Measurements from ENCODE around the gene TMEM263. TPM values are rescaled to one million over a fixed set of nuclear protein-coding genes. Genes with fewer than 3 reads are reported as not detected.

Gene TMEM263
- total RNA-seq, 1 experiment from 2014 or later = 31.3 TPM

GRCh38 chr12:106971065-106971464 is 15.4 kb downstream of the TMEM263 start:
- ATAC-seq = no peak
- no TSS peak for BruUV-seq (replicated peaks)

More at GRCh38 chr12:106971065-106971464, 15.4 kb downstream of the TMEM263 start:
- DNase-seq (ENCODE audit: low read depth, low spot score) = no peak
- no peaks in the 10 kb centered on the region for H4K20me1 ChIP-seq (ENCODE audit: insufficient read depth)
- no peak overlapping the region for H3K9ac ChIP-seq (ENCODE audit: low read length)
- POLR2A ChIA-PET = no interaction called here
- no peak overlapping the region for H3K4me2 ChIP-seq (ENCODE audit: low read length)
- H3K9me3 ChIP-seq (ENCODE audit: control insufficient read depth in 1 of 2, insufficient read depth in 1 of 2, low read depth in 1 of 2, low read length in 2 of 2) = no peaks in the 10 kb centered on the region
- peaks cover 1% of the 10 kb centered on the region in 2 experiments; a peak in 2 of 4 replicates for H3K4me1 ChIP-seq (ENCODE audit: control insufficient read depth in 1 of 2, insufficient read depth in 2 of 2, low read length in 2 of 2)
- H3K79me2 ChIP-seq (ENCODE audit: insufficient read depth, low read length) = no peaks in the 10 kb centered on the region
- TF ChIP-seq CBX3 (IDR thresholded peaks at IDR 0.05; ENCODE audit: low read depth) (no peak), SP1 (IDR thresholded peaks at IDR 0.05; ENCODE audit: low read depth) (no peak), JUND (IDR thresholded peaks at IDR 0.05) (no peak), CEBPB (IDR thresholded peaks at IDR 0.05; ENCODE audit: low read depth) (no peak), POLR2AphosphoS5 (IDR thresholded peaks at IDR 0.05; ENCODE audit: low read depth, low read length) (no peak), POLR2A (IDR thresholded peaks at IDR 0.05; ENCODE audit: borderline replicate concordance, extremely low read depth, insufficient read depth, insufficient read length) (no peak), FOSL1 (IDR thresholded peaks at IDR 0.05; ENCODE audit: low read depth) (no peak), SRF (IDR thresholded peaks at IDR 0.05; ENCODE audit: low read depth) (no peak), REST (IDR thresholded peaks at IDR 0.05; ENCODE audit: low read depth) (no peak), RAD21 (IDR thresholded peaks at IDR 0.05; ENCODE audit: low read depth) (no peak), TCF7L2 (IDR thresholded peaks at IDR 0.05; ENCODE audit: borderline replicate concordance, extremely low read depth, insufficient read depth, insufficient read length) (no peak), ELF1 (IDR thresholded peaks at IDR 0.05; ENCODE audit: borderline replicate concordance, low read depth) (no peak), EZH2phosphoT487 (IDR thresholded peaks at IDR 0.05; ENCODE audit: borderline replicate concordance) (no peak), ZFX (IDR thresholded peaks at IDR 0.05) (no peak), YY1 (IDR thresholded peaks at IDR 0.05; ENCODE audit: extremely low read depth, insufficient replicate concordance, low read depth, low read length) (no peak), EZH2 (IDR thresholded peaks at IDR 0.05) (no peak)
- TF ChIP-seq, protein P1, sequence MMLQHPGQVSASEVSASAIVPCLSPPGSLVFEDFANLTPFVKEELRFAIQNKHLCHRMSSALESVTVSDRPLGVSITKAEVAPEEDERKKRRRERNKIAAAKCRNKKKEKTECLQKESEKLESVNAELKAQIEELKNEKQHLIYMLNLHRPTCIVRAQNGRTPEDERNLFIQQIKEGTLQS (IDR thresholded peaks at IDR 0.05) = no peak
- TF ChIP-seq, protein P2, sequence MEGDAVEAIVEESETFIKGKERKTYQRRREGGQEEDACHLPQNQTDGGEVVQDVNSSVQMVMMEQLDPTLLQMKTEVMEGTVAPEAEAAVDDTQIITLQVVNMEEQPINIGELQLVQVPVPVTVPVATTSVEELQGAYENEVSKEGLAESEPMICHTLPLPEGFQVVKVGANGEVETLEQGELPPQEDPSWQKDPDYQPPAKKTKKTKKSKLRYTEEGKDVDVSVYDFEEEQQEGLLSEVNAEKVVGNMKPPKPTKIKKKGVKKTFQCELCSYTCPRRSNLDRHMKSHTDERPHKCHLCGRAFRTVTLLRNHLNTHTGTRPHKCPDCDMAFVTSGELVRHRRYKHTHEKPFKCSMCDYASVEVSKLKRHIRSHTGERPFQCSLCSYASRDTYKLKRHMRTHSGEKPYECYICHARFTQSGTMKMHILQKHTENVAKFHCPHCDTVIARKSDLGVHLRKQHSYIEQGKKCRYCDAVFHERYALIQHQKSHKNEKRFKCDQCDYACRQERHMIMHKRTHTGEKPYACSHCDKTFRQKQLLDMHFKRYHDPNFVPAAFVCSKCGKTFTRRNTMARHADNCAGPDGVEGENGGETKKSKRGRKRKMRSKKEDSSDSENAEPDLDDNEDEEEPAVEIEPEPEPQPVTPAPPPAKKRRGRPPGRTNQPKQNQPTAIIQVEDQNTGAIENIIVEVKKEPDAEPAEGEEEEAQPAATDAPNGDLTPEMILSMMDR (IDR thresholded peaks at IDR 0.05 in 2 of 3, conservative IDR thresholded peaks at IDR 0.05 in 1 of 3; ENCODE audit: borderline replicate concordance in 1 of 3, insufficient read depth in 1 of 3, low read depth in 2 of 3, low read length in 2 of 3) = no peak
- TF ChIP-seq, protein P3, sequence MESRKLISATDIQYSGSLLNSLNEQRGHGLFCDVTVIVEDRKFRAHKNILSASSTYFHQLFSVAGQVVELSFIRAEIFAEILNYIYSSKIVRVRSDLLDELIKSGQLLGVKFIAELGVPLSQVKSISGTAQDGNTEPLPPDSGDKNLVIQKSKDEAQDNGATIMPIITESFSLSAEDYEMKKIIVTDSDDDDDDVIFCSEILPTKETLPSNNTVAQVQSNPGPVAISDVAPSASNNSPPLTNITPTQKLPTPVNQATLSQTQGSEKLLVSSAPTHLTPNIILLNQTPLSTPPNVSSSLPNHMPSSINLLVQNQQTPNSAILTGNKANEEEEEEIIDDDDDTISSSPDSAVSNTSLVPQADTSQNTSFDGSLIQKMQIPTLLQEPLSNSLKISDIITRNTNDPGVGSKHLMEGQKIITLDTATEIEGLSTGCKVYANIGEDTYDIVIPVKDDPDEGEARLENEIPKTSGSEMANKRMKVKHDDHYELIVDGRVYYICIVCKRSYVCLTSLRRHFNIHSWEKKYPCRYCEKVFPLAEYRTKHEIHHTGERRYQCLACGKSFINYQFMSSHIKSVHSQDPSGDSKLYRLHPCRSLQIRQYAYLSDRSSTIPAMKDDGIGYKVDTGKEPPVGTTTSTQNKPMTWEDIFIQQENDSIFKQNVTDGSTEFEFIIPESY (IDR thresholded peaks at IDR 0.05; ENCODE audit: extremely low read depth, insufficient replicate concordance, low read length) = no peak
- CTCF ChIA-PET = no interaction called here
- RAD21 ChIA-PET (ENCODE audit: low non-redundant PET in 1 of 2, low total read pairs in 2 of 2, uncharacterized antibody in 2 of 2, unreplicated experiment in 2 of 2) = no interaction called here
- H3K27me3 ChIP-seq (ENCODE audit: insufficient read depth, low read length) = no peaks in the 10 kb centered on the region
- no peak overlapping the region for H3K4me3 ChIP-seq (replicated peaks in 1 of 2; ENCODE audit: low read depth in 1 of 2, low read length in 2 of 2)
- peaks cover 0 to 13% of the 10 kb centered on the region in 2 experiments; a peak in 3 of 4 replicates for H3K36me3 ChIP-seq (ENCODE audit: control insufficient read depth in 1 of 2, insufficient read depth in 2 of 2, low read length in 2 of 2)
- H3K9me2 ChIP-seq (ENCODE audit: insufficient read depth) = no peaks in the 10 kb centered on the region
- no peak overlapping the region for H3K27ac ChIP-seq (ENCODE audit: low read depth, low read length)
- H2AFZ ChIP-seq (ENCODE audit: low read depth, low read length, poor library complexity, severe bottlenecking) = no peak overlapping the region
- intact Hi-C loops (cut with micrococcal nuclease) = no loop called here
